ENCODE data around the gene NOTCH3.
A peak's percentile ranks its signal among the peaks of the same experiment; 100 is the strongest.

The NOTCH3 gene

GRCh38 chr19:15197942-15198341 lies 2.9 kb downstream of the NOTCH3 start:
- no peak for DNase-seq

- no peak for DNase-seq
These were observed 3.4 kb downstream of the NOTCH3 start for GRCh38 chr19:15197275-15197941.

- no peak for DNase-seq
These were observed 4.3 kb downstream of the NOTCH3 start for GRCh38 chr19:15196360-15197005.

GRCh38 chr19:15195371-15196334 lies 5.1 kb downstream of the NOTCH3 start:
- peak in 9 of 51 donors; percentile 5 to 35 (median 24) for DNase-seq

GRCh38 chr19:15194938-15195337 lies 5.9 kb downstream of the NOTCH3 start:
- DNase-seq: peak in 1 of 51 donors; percentile 48

GRCh38 chr19:15191982-15192381 lies 8.8 kb downstream of the NOTCH3 start:
- DNase-seq: no peak

- DNase-seq: no peak
These were observed 9.3 kb downstream of the NOTCH3 start for GRCh38 chr19:15191514-15191913.

GRCh38 chr19:15188851-15189250 lies 11.9 kb downstream of the NOTCH3 start:
- DNase-seq: no peak

- no peak for DNase-seq
These were observed 13.5 kb downstream of the NOTCH3 start for GRCh38 chr19:15187026-15188007.

- no peak for DNase-seq
These were observed 15.6 kb downstream of the NOTCH3 start for GRCh38 chr19:15185188-15185587.

GRCh38 chr19:15184776-15185175 lies 16.0 kb downstream of the NOTCH3 start:
- DNase-seq: no peak

- DNase-seq: no peak
These were observed 19.4 kb downstream of the NOTCH3 start for GRCh38 chr19:15181394-15181793.

- no peak for DNase-seq
These were observed 20.1 kb downstream of the NOTCH3 start for GRCh38 chr19:15180451-15181390.

- no peak for DNase-seq
These were observed 22.0 kb downstream of the NOTCH3 start for GRCh38 chr19:15178629-15179308.

- peak in 50 of 51 donors; percentile 8 to 86 (median 56) for DNase-seq
These were observed 23.3 kb downstream of the NOTCH3 start for GRCh38 chr19:15177269-15178116.

- no peak for DNase-seq
These were observed 25.2 kb downstream of the NOTCH3 start for GRCh38 chr19:15175609-15176008.

GRCh38 chr19:15173746-15174404 lies 26.9 kb downstream of the NOTCH3 start:
- no peak for DNase-seq

GRCh38 chr19:15170345-15170744 lies 30.4 kb downstream of the NOTCH3 start:
- DNase-seq: no peak
